NCI-H2029 (cell line): ENCODE results near the gene PMPCA.

Experiments
- DNase-seq: peaks from one replicate; lab custom pipeline; 2025; lab: John Stamatoyannopoulos, UW

PMPCA gene

DNA sequence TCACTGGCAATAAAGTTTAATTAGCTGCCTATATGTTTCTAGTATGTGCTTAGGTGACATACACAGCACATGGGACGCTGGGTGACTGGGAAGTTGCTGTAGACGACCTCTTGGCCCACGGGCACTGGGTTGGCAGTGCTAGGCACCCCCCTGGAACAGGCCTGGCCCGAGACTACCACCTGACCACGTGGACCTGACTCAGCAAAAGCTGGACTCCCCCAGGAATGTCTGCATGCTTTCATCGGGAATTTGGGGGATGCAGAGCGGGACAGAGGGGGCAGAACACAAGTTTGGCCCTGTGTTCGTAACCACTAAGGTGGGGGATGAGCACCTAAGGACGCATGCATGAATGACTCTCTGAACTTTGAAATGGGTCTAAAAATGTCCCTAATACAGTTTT lies 45.8 kb downstream of the PMPCA start:
- DNase-seq: no peak

DNA sequence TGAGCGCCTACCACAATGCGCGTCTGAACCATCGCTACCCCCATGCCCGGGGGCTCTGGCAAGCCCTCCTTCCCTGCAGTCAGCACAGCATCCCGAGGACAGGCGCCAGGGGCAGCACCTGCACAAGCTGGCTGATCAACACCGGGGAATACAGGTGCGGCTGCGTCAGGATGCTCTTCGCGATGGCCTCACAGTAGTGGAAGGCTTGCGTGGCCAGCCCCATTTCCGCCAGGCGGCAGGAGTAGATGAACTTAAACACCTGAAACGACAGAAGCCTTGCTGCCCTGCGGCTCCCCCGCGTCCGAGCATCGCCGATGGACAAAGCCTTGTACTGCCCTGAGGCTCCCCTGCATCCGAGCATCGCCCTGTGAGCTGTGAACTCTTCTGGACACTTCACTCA lies 46.9 kb downstream of the PMPCA start:
- DNase-seq: no peak

DNA sequence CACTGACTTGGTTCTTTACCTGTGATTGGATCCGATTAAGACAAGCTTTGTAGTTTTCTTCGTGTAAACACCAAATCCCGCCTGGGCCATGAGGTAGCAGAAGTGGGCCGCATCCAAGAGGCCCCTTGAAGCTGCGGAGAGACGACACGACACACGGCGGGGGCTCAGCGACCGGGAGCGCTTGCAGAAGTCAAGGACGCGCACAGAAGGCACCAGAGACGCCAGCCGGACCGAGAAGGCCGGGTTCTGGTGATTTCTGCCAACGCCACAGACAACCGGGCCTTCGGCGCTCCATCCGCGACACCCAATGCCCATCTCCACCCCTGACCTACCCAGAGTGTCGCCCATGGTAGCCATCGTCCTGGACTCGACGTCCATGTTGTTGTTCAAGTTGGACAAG lies 49.0 kb downstream of the PMPCA start:
- no peak for DNase-seq

DNA sequence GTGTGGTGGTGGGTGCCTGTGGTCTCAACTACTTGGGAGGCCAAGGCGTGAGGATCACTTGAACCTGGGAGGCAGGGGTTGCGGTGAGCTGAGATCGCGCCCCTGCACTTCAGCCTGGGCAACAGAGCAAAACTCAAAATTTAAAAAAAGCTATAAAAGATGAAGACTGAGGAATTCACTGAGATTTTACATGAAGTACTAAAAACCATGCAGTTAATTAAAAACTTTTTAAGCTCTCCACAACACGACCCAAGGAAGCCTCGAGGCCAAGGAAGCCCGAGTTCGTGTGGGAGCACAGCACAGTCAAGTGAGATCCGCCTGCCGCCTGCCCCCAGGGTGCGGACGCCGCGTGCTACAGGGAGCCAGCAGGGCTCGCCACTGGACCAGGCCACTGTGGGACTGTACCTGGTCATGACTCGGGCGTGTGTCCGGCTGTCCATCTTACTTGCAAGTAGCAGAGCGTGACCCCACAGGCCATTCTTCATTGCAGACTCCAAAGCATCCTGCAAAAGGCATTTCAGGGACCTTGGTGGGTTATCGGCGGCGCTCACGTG lies 50.4 kb downstream of the PMPCA start:
- no peak for DNase-seq

DNA sequence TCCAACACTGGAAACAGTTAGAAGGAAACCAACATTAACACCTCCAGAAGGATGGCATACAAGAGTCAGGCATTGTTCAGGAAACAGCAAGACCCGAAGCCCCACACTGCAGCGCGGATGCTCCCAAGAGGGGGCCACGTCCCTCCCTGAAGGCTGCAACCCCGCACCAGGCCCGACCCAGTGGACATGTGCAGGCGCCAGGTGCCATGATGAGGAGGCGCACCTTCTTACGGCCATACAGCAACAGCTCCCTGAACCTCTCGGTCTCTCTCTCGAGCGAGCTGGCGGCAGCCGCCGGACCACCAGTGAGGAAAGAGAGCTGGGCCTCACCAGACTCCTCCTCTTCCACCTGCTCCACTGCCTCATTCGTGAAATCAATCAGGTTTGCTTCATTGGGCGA lies 52.2 kb downstream of the PMPCA start:
- DNase-seq: no peak

DNA sequence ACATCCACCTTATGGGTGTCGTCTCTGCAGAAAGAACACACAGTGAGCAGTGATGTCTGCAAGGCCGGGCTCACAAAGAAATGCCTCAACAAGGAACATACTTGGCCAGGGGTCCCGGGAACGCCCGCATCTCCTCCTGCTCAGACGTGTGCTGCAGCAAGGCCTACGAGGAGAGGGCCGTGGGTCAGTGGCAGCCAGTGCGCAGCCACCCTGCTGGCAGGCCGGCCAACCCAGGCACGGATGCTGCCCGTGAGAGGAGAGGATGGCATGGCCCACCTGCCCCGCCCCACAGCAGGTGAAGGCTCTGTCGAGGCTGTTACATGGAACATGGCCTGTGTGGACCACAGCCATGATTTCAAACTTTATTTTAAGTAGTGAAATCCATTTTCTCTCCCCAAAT lies 53.1 kb downstream of the PMPCA start:
- no peak for DNase-seq

DNA sequence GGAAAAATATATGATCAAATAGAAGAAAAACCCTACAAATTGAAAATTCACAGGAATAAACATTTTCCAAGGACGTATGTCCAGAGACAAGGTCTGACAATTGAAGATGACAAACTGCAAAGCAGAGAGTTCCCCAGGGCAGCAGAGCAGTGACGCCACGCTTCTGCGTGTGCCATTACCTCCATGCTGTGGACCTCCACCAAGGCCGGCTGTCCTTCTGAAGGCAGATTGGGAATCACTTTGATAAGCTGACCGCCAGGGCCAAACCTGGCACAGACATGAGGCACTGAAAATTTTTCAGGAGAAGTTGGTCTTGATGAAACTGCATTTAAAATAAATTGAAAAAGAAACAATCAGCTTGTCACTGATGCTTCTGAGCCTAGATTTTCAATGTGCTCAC lies 53.8 kb downstream of the PMPCA start:
- no peak for DNase-seq

DNA sequence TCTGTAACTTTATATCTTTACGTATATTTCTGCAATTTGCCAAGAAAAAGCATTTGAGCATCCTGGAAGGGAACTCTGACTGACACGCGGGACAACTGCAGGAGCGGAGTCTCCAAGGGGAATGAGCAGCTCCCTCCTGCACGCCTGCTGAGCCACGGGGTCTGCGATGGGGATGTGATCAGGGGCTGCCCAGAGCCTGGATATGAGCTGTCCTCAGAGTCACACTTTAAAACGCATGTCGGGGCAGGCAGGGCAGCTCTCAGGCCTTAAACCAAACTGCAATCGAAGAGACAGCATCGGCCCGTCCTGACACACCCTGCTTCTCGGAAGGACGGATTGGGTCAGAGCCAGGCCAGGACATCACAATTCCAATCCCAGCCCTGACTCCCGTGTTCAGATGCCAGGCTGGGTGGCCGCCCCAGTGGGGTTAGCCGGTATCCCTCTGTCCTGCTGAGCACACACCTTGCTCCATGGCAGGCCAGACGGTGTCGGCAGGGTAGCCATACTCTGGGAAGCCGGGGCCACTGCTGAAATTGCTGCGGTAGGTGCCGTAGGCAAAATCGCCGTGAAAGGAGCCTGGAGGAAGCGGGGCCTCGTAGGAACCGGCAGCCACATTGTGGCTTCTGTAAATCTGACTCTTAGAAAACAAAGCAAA lies 55.2 kb downstream of the PMPCA start:
- no peak for DNase-seq

DNA sequence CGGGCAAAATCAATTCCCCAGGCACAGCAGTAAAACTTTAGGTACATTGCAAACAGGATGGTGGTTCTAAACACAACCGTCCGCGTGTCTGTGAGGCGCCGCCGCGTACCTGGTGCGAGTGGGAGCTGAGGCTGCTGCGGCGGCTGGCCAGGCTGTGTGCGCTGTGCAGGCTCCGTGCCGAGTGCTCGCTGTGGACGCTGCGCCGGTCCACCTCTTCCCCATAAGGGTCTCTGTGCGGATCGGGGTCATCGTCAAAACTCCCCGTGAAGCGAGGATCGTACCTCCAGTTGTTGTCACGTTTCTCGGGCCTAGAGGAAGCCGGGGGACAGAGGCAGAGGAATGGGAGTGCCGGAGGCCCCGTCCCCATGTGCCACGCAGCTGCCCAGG lies 55.7 kb downstream of the PMPCA start:
- no peak for DNase-seq

DNA sequence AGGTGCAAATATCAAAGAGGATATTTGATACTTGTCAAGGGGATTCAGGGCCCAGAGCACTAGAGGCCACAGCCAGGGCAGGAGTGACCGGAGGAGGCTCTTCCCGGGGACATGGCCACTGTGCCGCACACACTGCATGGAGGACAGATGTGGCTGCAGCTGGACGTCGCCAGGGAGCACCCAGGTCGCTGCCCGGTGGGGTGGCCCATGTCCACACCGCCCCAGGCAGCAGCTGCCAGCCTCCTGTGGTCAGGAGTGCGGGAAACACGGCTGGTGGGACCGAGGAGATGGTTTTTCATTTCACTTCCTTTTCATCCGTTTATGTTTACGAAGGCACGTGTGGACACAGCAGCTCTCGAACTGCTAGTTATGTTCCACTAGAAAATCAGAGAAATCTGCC lies 57.3 kb downstream of the PMPCA start:
- no peak for DNase-seq

DNA sequence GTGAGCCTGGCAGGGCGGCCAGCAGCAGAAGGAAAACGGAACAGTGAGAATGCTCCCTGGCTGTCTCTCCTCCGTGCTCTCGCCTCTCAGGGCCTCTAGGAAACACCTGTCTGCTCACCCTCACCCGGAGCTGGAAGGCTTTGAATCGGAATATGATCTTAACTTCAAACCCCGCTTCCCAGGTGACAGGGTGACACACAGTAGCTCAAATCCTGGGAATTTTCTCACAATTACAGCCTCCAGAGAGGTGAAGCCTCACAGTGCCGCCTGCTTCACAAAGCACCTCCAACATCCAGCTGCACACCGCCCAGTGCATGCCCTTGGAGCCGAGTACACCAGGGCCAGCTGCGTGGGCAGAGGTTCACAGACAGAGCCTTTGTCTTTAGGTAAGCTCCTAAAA lies 59.9 kb downstream of the PMPCA start:
- no peak for DNase-seq

DNA sequence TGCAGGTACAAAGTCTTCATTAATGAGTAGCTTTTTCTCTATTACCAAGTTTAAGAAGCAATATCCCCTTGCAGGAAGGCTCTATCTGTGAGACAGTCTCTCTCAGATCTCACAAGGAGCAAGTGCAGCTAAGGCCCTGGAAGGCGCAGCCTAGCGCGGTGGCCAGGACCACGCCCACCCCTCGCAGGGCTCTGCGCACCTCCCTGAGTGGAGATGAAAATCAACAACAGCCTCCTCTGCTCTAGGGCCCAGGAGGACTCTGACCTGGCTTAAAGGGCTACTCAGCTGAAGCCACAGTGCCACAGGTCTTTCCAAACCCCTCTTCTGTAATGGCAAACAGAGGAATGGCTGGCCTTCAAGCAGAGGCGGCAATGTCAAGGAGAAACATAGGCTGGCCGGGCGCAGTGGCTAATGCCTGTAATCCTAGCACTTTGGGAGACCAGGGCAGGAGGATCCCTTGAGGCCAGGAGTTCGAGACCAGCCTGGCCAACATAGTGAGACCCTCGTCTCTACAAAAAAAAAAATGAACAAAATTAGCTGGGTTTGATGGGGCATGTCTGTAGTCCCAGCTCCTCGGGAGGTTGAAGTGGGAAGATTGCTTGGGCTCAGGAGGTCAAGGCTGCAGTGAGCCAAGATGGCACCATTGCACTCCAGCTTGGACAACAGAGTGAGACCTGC lies 60.5 kb downstream of the PMPCA start:
- DNase-seq: no peak

DNA sequence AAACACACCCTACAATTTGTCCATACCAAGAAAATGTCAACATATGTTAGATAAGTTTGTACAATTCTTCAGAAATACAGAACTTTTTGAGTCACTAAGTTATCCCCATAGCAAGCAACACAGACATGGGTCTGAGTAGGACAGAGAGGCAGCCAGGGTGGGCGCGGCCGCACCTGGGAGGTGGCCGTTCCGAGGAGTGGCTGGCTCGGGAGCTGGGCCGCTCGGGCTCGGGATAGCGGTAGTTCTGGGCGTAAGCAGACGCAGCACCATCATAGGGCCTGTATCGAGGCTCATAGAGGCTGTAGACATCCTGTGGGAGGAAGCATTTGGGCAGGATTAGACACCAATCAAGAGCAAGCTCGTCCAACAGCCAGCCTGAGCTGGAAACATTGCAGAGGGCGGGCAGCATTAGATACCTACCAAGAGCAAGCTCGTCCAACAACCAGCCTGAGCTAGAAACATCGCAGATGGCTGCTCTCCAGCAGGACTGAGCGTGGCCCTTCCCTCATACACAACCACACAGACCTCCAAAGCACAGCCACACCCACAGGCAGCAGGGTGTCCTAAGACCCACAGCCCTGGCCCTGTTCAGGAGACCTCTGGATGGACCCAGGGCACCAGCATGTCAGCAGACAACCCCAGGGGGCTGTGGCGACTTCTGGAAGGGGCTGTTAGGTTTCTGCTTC lies 61.5 kb downstream of the PMPCA start:
- no peak for DNase-seq

DNA sequence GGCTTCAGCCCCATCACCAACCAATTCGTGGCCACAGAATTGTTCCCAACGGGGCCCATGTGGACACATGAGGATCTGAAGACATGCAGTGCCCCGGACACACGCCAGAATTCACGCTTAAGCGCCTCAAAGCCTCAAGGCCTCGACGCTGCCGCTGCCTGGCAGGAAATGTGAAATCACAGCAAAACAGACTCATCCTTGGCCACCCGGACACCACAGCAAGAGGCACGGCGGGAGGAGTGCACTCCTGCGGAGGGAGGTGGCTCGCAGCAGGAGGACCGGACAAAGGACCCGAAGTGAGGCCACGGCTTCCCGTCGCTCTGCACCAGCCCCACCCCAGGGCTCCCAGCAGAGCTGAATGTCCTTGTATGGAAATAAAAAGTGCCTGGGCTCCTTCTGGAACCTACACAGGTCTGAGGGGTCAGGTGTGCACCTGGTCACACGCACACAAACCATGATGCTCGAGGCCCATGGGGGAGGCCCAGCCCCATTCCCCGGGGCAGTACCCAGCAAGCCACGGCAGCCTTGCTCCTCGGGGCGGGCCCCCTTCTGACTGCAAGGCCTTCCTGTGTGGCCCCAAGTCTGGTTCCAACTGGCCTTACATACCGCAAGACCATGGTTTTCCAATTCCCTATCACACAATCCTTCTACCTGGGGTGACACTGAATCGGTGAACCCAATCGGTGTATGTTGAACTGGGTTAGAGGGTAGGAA lies 62.3 kb downstream of the PMPCA start:
- no peak for DNase-seq

DNA sequence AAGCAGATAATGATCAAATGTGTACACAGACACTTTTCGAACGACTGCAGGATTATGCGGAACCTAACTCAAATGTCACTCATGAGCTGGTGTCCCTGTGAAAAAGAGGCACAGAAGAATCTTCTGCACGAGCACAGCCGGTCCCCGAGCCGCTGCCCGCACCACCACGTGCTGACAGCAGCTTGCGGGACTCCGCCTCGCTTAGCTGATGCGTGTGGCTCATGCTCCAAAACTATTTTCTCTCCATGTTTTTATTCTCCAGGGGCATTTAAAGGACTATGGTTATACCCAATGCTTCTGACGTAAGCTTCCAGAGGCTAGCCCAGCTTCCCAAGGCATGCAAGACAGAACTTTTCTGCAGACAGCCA lies 62.9 kb downstream of the PMPCA start:
- no peak for DNase-seq
